Measurements from ENCODE around the gene SLF2.

DNA sequence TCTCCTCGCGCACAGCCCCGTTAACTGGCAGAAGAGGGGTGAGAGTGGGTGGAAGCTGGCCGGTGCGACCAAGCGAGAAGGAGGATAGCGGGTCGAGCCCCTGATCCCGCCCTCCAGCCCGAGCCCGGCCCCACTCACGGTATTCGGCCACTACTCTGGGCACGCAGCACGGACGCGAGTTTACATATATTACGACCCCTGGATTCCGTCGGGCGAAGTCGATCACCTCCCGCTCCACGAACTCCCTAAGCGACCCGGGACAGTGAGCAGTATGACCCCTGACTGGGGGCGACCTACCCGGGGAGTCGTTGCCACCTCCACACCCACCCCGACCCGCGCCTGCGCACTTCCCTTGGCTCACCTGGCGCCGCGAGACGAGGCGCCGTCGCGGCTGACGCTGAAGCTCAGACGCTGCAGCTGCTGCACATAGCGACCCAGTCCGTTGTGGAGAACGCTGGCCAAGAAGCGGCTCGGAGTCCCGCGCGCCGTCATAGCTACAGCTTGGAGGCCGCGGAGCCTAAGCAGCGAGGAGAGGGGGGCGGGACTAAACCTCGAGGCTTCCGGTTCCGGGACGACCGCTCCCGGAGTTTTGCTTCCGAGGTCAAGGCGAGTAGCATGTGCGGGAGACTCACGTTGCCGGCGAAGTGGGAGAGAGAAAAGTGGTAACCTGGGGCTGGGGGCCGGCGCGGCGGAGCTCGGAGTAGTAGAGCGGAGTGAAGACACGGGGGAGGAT lies 74.4 kb downstream of the SLF2 start, which contains the start of the genes MRPL43 and TWNK:
- TF ChIP-seq, protein P1, sequence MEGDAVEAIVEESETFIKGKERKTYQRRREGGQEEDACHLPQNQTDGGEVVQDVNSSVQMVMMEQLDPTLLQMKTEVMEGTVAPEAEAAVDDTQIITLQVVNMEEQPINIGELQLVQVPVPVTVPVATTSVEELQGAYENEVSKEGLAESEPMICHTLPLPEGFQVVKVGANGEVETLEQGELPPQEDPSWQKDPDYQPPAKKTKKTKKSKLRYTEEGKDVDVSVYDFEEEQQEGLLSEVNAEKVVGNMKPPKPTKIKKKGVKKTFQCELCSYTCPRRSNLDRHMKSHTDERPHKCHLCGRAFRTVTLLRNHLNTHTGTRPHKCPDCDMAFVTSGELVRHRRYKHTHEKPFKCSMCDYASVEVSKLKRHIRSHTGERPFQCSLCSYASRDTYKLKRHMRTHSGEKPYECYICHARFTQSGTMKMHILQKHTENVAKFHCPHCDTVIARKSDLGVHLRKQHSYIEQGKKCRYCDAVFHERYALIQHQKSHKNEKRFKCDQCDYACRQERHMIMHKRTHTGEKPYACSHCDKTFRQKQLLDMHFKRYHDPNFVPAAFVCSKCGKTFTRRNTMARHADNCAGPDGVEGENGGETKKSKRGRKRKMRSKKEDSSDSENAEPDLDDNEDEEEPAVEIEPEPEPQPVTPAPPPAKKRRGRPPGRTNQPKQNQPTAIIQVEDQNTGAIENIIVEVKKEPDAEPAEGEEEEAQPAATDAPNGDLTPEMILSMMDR (conservative IDR thresholded peaks at IDR 0.05; ENCODE audit: low read length): no peak
- TF ChIP-seq EZH2phosphoT487 (IDR thresholded peaks at IDR 0.05; ENCODE audit: borderline replicate concordance, low read depth, low read length): no peak
